Measurements from ENCODE around the gene ACSL5.
"Not testable (repeated sequence)": the region's sequence is repeated elsewhere in the genome, so short reads cannot be mapped to it uniquely, and the experiment has no call there.

ACSL5 gene

GRCh38 chr10:112375721-112376395 lies 1.9 kb downstream of the ACSL5 start:
- peak; percentile 59 for DNase-seq (ENCODE audit: low spot score)

- no peak for DNase-seq (ENCODE audit: low spot score)
These were observed 2.5 kb downstream of the ACSL5 start for GRCh38 chr10:112376396-112376790.

GRCh38 chr10:112377116-112377515 lies 3.2 kb downstream of the ACSL5 start:
- not testable (repeated sequence) for DNase-seq (ENCODE audit: low spot score)

GRCh38 chr10:112379635-112380296 lies 5.8 kb downstream of the ACSL5 start:
- no peak for DNase-seq (ENCODE audit: low spot score)

- DNase-seq (ENCODE audit: low spot score): no peak
These were observed 8.8 kb downstream of the ACSL5 start for GRCh38 chr10:112382515-112383235.

- DNase-seq (ENCODE audit: low spot score): peak; percentile 47
These were observed 9.4 kb downstream of the ACSL5 start for GRCh38 chr10:112383325-112383724.

GRCh38 chr10:112384141-112384540 lies 10.2 kb downstream of the ACSL5 start:
- no peak for DNase-seq (ENCODE audit: low spot score)

- DNase-seq (ENCODE audit: low spot score): no peak
These were observed 11.3 kb downstream of the ACSL5 start for GRCh38 chr10:112385201-112385600.

- DNase-seq (ENCODE audit: low spot score): not testable (repeated sequence)
These were observed 14.1 kb downstream of the ACSL5 start for GRCh38 chr10:112388056-112388455.

- DNase-seq (ENCODE audit: low spot score): no peak
These were observed 14.6 kb downstream of the ACSL5 start for GRCh38 chr10:112388548-112388947.

GRCh38 chr10:112389271-112389822 lies 15.4 kb downstream of the ACSL5 start:
- no peak for DNase-seq (ENCODE audit: low spot score)

GRCh38 chr10:112390125-112390703 lies 16.3 kb downstream of the ACSL5 start:
- DNase-seq (ENCODE audit: low spot score): no peak

GRCh38 chr10:112393341-112393740 lies 19.4 kb downstream of the ACSL5 start:
- DNase-seq (ENCODE audit: low spot score): no peak

GRCh38 chr10:112393827-112394226 lies 19.9 kb downstream of the ACSL5 start:
- no peak for DNase-seq (ENCODE audit: low spot score)

- DNase-seq (ENCODE audit: low spot score): no peak
These were observed 20.6 kb downstream of the ACSL5 start for GRCh38 chr10:112394475-112394875.

- DNase-seq (ENCODE audit: low spot score): no peak
These were observed 22.1 kb downstream of the ACSL5 start for GRCh38 chr10:112395809-112396530.

GRCh38 chr10:112397592-112397991 lies 23.7 kb downstream of the ACSL5 start:
- DNase-seq (ENCODE audit: low spot score): no peak

GRCh38 chr10:112402917-112403316 lies 29.0 kb downstream of the ACSL5 start:
- no peak for DNase-seq (ENCODE audit: low spot score)

- no peak for DNase-seq (ENCODE audit: low spot score)
These were observed 30.7 kb downstream of the ACSL5 start for GRCh38 chr10:112404617-112405016.

- not testable (repeated sequence) for DNase-seq (ENCODE audit: low spot score)
These were observed 32.9 kb downstream of the ACSL5 start for GRCh38 chr10:112406806-112407205.

- DNase-seq (ENCODE audit: low spot score): no peak
These were observed 33.8 kb downstream of the ACSL5 start for GRCh38 chr10:112407696-112408095.

- DNase-seq (ENCODE audit: low spot score): no peak
These were observed 35.4 kb downstream of the ACSL5 start for GRCh38 chr10:112409299-112409698.

Data from hematopoietic multipotent progenitor cell treated with erythropoietin and hydrocortisone succinate and interleukin-3 and kit ligand, for 17 days (in vitro differentiated cells).